ENCODE data around the gene PHF2. TPM values are rescaled to one million over a fixed set of nuclear protein-coding genes. Genes with fewer than 3 reads are reported as not detected.
A peak's percentile ranks its signal among the peaks of the same experiment; 100 is the strongest.

Gene PHF2
- total and polyA plus RNA-seq, 2 of the 4 experiments (the other 2 are of a cell fraction) = 5.9 to 9.5 TPM

GRCh38 chr9:93686880-93687236 is 110.5 kb downstream of the PHF2 start:
- DNase-seq (no peak), ATAC-seq (ENCODE audit: low read depth) (no peak)
- H3K23ac ChIP-seq (ENCODE audit: low read depth, low read length) = no peak overlapping the region
- POLR2A ChIA-PET (ENCODE audit: unreplicated experiment) = no interaction called here
- H2BK5ac ChIP-seq (ENCODE audit: low read depth, low read length, poor library complexity, severe bottlenecking) = no peak overlapping the region
- no peaks in the 10 kb centered on the region; the same call in 1 of the 2 replicates for H3K27me3 ChIP-seq (ENCODE audit: control insufficient read depth, insufficient read depth, low read length)
- no peak overlapping the region for H2BK20ac ChIP-seq (ENCODE audit: low read depth, low read length)
- no CpG with 5 or more reads among the region's 3 CpGs for WGBS, 2 experiments (ENCODE audit: extremely low coverage in 2 of 2, insufficient read length in 1 of 2)
- no peaks in the 10 kb centered on the region for H3K9me1 ChIP-seq (ENCODE audit: insufficient read depth, low read length)
- H4K8ac ChIP-seq (ENCODE audit: low read depth in 2 of 2, low read length in 2 of 2) = no peak overlapping the region
- H3K4me1 ChIP-seq (ENCODE audit: control insufficient read depth, insufficient read depth, low read length) = no peaks in the 10 kb centered on the region
- no peak overlapping the region for H4K5ac ChIP-seq (ENCODE audit: low read depth, low read length)
- no peak overlapping the region for H3K4me3 ChIP-seq (ENCODE audit: insufficient read depth, low read depth, low read length)
- H2BK120ac ChIP-seq (ENCODE audit: low read depth, low read length) = no peak overlapping the region
- H3K79me1 ChIP-seq (ENCODE audit: low read depth in 1 of 2, low read length in 2 of 2) = no peaks in the 10 kb centered on the region
- no peak overlapping the region for H3K18ac ChIP-seq (ENCODE audit: low read depth, low read length)
- H2AFZ ChIP-seq (replicated peaks; ENCODE audit: low read length, poor library complexity) = no peak overlapping the region
- H2AK5ac ChIP-seq (ENCODE audit: low read depth, low read length) = no peak overlapping the region
- H3K27ac ChIP-seq (ENCODE audit: insufficient read depth, low read length) = no peak overlapping the region
- H3K9me3 ChIP-seq (ENCODE audit: control insufficient read depth, insufficient read depth, low read length) = no peaks in the 10 kb centered on the region
- TF ChIP-seq ELK1 (IDR thresholded peaks at IDR 0.05; ENCODE audit: borderline replicate concordance, low read depth, low read length) (no peak), SMC3 (IDR thresholded peaks at IDR 0.05; ENCODE audit: low read depth, low read length) (no peak), POLR2A (IDR thresholded peaks at IDR 0.05; ENCODE audit: low read depth, low read length) (no peak)
- in situ Hi-C loops (cut with MboI; ENCODE audit: low sequenced_read_pairs) = loop anchor here (25.0 kb wide), 1 partner anchor 500 kb away; no protein-coding TSS in a partner anchor
- intact Hi-C loops (cut with micrococcal nuclease) = no loop called here
- CTCF ChIA-PET = interaction anchor here (0.9 kb wide), 1 partner anchor 8 kb away, joined by 3 read pairs; no protein-coding TSS in a partner anchor
- H3K14ac ChIP-seq (replicated peaks; ENCODE audit: low read depth, low read length) = no peak overlapping the region
- no peak overlapping the region for H2BK15ac ChIP-seq (ENCODE audit: low read depth, low read length)
- no peak overlapping the region for H3K56ac ChIP-seq (ENCODE audit: extremely low read depth, insufficient read depth, low read length)
- no peaks in the 10 kb centered on the region for H4K20me1 ChIP-seq (ENCODE audit: insufficient read depth, low read length)
- H3K4ac ChIP-seq (ENCODE audit: low read depth, low read length) = no peak overlapping the region
- H2AK9ac ChIP-seq (replicated peaks; ENCODE audit: low read depth, low read length, poor library complexity) = peak overlapping the region; percentile 8
- no TSS peak for BruUV-seq (replicated peaks)
- H3K9ac ChIP-seq (ENCODE audit: low read depth, low read length) = no peak overlapping the region
- dilution Hi-C loops (cut with HindIII; ENCODE audit: low sequenced_read_pairs, unreplicated experiment) = no loop called here
- no peak overlapping the region for H4K91ac ChIP-seq (ENCODE audit: insufficient read depth, low read depth, low read length)
- no peak overlapping the region for H3K4me2 ChIP-seq (ENCODE audit: low read depth, low read length)
- no peaks in the 10 kb centered on the region for H3K36me3 ChIP-seq (ENCODE audit: control insufficient read depth, insufficient read depth, low read length)
